Upper lobe of left lung (tissue), 6 donors: Measurements from ENCODE around the gene KRT76. TPM values are rescaled to one million over a fixed set of nuclear protein-coding genes. Genes with fewer than 3 reads are reported as not detected.

Source experiments
- ATAC-seq, 2 donors: fragments of 200-7000 bp; cut with Tn5 transposase; one replicate each; pipeline ENCODE4 v1.9.1; 2022; ENCODE audit warnings: mild to moderate bottlenecking in 2 of 2, moderate library complexity in 2 of 2; ENCODE audit not compliant: low FRiP score in 2 of 2
- DNase-seq, 2 donors: peaks; one replicate each; pipeline ENCODE4 v3.0.0-alpha.2; 2019 to 2020
- H3K27ac ChIP-seq, 4 donors: fragments of 200-600 bp; sonication (generic); one replicate each; pipeline ENCODE4 v1.5.1; 2016 to 2019
- H3K27me3 ChIP-seq, 4 donors: fragments of 200-600 bp; sonication (generic); one replicate each; pipeline ENCODE4 v1.5.1; 2017 to 2019
- H3K36me3 ChIP-seq, 4 donors: fragments of 200-600 bp; sonication (generic); one replicate each; pipeline ENCODE4 v1.5.1; 2016 to 2019
- H3K4me1 ChIP-seq, 4 donors: fragments of 200-600 bp; sonication (generic); one replicate each; pipeline ENCODE4 v1.5.1; 2018 to 2019
- H3K4me3 ChIP-seq, 4 donors: fragments of 200-600 bp; sonication (generic); one replicate each; pipeline ENCODE4 v1.5.1; 2017 to 2019; ENCODE audit warnings: mild to moderate bottlenecking in 2 of 4, moderate library complexity in 1 of 4
- H3K9me3 ChIP-seq, 4 donors: fragments of 200-600 bp; sonication (generic); one replicate each; pipeline ENCODE4 v1.5.1; 2018 to 2019
- EP300 ChIP-seq, 4 donors: sonication (generic); formaldehyde crosslinking; IDR thresholded peaks; one replicate each; pipeline ENCODE4 v1.5.1; 2017; ENCODE audit warnings: antibody characterized with exemption in 4 of 4, control low read depth in 2 of 4
- POLR2A ChIP-seq, 4 donors: fragments of 450-650 bp; IDR thresholded peaks; one replicate each; pipeline ENCODE4 v1.5.1; 2016 to 2017; ENCODE audit warnings: antibody characterized with exemption in 4 of 4, mild to moderate bottlenecking in 2 of 4
- POLR2AphosphoS5 ChIP-seq, 2 donors: sonication (generic); formaldehyde crosslinking; IDR thresholded peaks; one replicate each; pipeline ENCODE4 v1.5.1; 2017; ENCODE audit warnings: antibody characterized with exemption in 2 of 2
- WGBS, 2 donors: methylation state at CpG; one replicate each; pipeline ENCODE4 v1.1.5; 2017 to 2018; 5-methylcytosine and 5-hydroxymethylcytosine counted together
- total RNA-seq, 6 donors: library from RNA; depleted of rRNA in 4 of 6; stranded (reverse); fragments of >200 nt in 4 of 6; gene quantifications; one replicate each; pipeline versions ENCODE4 v1.1.0 to v1.2.1, GENCODE V29; 2016 to 2021
- TF ChIP-seq, protein P1 (sequence below), 6 experiments: fragments of 450-650 bp in 4 of 6; fragments of 200-600 bp in 2 of 6; sonication (generic) in 2 of 6; IDR thresholded peaks; one replicate each; pipeline ENCODE4 v1.5.1; 2016 to 2019; ENCODE audit warnings: antibody characterized with exemption in 6 of 6
- donor health status: DM: no; HTN: no; CAD: no; lungs with moderate emphysema.
- donor health status: DM: no; HTN: yes; CAD: no; lungs with severe emphysema.

The KRT76 gene
- total RNA-seq, 6 donors from 2014 or later = not detected

DNA sequence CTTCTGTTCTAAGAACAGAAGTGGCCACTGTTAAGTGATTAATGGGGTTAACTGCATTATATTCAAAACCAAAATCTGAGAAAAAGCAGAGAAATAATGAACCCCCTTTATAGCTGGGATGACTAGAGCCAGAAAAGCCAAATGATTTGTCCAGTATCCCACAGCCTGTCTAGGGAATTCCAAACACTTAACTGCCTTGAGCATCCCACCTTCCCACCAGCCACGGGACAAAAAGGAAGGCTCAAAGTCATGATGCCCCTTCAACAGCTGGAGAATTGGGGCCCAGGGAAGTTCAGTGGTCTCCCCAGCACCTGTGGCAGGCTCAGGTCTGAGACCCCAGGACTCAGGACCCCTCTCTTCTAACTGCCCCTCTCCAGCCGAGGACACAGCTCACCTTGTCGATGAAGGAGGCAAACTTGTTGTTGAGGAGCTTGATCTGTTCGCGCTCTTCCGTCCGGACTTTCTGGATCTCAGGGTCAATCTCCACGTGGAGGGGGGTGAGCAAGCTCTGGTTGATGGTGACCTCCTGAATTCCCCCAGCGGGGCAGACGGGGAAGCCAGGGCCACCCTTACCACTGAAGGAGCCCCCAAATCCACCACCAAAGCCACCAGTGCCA, 36.2 kb upstream of the KRT76 start:
- H3K4me3 ChIP-seq = peak overlapping the region in 1 of 4 donors; percentile 16
- ATAC-seq (no peak), DNase-seq (no peak)

GRCh38 chr12:52812749-52813148, 35.6 kb upstream of the KRT76 start:
- peaks cover 0 to 5% (median 0%) of the 10 kb centered on the region in 4 donors for H3K27me3 ChIP-seq
- H3K36me3 ChIP-seq = no peaks in the 10 kb centered on the region
- 42 to 48% methylated on average over 3 of the region's 3 CpGs for WGBS, 2 donors
- H3K27ac ChIP-seq = no peak overlapping the region
- no peak for TF ChIP-seq EP300 (IDR thresholded peaks at IDR 0.05)
- TF ChIP-seq, protein P1, sequence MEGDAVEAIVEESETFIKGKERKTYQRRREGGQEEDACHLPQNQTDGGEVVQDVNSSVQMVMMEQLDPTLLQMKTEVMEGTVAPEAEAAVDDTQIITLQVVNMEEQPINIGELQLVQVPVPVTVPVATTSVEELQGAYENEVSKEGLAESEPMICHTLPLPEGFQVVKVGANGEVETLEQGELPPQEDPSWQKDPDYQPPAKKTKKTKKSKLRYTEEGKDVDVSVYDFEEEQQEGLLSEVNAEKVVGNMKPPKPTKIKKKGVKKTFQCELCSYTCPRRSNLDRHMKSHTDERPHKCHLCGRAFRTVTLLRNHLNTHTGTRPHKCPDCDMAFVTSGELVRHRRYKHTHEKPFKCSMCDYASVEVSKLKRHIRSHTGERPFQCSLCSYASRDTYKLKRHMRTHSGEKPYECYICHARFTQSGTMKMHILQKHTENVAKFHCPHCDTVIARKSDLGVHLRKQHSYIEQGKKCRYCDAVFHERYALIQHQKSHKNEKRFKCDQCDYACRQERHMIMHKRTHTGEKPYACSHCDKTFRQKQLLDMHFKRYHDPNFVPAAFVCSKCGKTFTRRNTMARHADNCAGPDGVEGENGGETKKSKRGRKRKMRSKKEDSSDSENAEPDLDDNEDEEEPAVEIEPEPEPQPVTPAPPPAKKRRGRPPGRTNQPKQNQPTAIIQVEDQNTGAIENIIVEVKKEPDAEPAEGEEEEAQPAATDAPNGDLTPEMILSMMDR (IDR thresholded peaks at IDR 0.05) = no peak
- TF ChIP-seq POLR2AphosphoS5 (IDR thresholded peaks at IDR 0.05) = no peak
- TF ChIP-seq POLR2A (IDR thresholded peaks at IDR 0.05) = no peak
- no peak for DNase-seq
- peaks cover 3 to 25% (median 18%) of the 10 kb centered on the region in 4 donors for H3K4me1 ChIP-seq
- peak overlapping the region in 1 of 4 donors; percentile 16 for H3K4me3 ChIP-seq
- no peak for ATAC-seq
- H3K9me3 ChIP-seq = no peaks in the 10 kb centered on the region

More for the DNA sequence above, 36.2 kb upstream of the KRT76 start:
- Histone ChIP-seq H3K36me3 (no peaks in the 10 kb centered on the region), H3K27ac (no peak overlapping the region), H3K4me1 (peaks cover 3 to 25% (median 18%) of the 10 kb centered on the region in 4 donors), H3K27me3 (peaks cover 0 to 5% (median 0%) of the 10 kb centered on the region in 4 donors), H3K9me3 (no peaks in the 10 kb centered on the region)
- TF ChIP-seq POLR2A (IDR thresholded peaks at IDR 0.05) (no peak), EP300 (IDR thresholded peaks at IDR 0.05) (no peak), POLR2AphosphoS5 (IDR thresholded peaks at IDR 0.05) (no peak)
- TF ChIP-seq, protein P1 (IDR thresholded peaks at IDR 0.05) = no peak
- WGBS, 2 donors = 74 to 76% methylated on average over 8 to 10 of the region's 10 CpGs

DNA sequence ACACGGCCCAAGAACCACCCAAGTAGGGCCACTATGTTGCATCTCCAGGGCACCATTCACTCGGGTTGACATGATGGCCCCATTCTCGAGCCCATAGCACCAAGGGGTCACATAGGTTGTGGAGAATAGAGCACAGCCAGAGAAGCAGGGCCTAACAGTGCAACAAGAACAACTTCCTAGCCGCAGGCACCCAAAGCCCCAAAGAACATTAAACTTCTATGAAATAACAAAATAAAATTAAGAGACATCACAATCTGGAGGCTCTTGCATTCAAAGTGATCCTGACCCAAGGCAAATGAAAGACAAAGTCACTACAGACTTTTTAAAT, 34.9 kb upstream of the KRT76 start:
- ATAC-seq (no peak), DNase-seq (no peak)
- H3K27ac ChIP-seq = no peak overlapping the region
- H3K9me3 ChIP-seq = no peaks in the 10 kb centered on the region
- H3K36me3 ChIP-seq = no peaks in the 10 kb centered on the region
- H3K4me3 ChIP-seq = no peak overlapping the region
- no peak for TF ChIP-seq EP300 (IDR thresholded peaks at IDR 0.05)
- TF ChIP-seq POLR2A (IDR thresholded peaks at IDR 0.05) = no peak
- TF ChIP-seq POLR2AphosphoS5 (IDR thresholded peaks at IDR 0.05) = no peak
- TF ChIP-seq, protein P1 (IDR thresholded peaks at IDR 0.05) = no peak
- 50 to 65% methylated on average over 1 to 4 of the region's 4 CpGs for WGBS, 2 donors
- peaks cover 0 to 5% (median 0%) of the 10 kb centered on the region in 4 donors for H3K27me3 ChIP-seq
- H3K4me1 ChIP-seq = peaks cover 3 to 25% (median 18%) of the 10 kb centered on the region in 4 donors

DNA sequence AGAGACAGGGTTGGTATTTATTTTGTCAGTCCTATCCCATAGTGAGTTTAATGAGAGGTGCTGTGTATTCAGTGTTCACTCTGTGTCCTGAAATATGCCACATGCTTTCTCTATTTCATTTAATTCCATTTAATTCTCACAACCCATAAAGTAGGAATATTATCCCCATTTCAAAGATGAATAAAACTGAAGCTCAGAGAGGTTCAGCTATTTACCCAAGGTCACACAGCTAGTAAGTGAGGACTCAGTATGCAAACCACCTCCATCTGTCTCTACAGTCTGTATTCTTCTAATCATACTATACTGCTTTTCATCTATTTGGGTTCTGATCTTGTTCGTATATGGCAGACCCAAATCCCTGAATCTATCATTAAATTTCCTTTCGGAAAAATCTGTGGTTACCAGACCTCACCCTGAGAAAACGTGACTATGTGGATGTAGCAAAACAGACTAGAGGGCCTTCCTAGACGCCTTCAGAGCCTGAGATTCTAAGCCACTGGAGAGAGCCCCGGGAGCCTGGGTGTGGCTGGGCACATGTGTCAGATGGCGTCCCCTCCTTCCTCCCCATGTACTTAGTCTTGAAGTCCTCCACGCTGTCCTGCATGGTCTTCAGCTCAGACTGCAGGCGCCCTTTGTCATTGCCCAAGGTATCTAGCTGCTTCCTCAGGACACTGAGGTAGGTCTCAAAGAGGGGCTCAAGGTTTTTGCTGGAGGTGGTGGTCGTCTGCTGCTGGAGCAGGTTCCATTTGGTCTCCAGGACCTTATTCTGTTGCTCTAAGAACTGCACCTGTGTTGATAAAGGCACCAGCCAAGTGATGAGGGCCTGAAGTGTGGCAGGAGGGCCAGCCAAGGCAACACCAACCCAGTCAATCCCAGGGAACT, 34.3 kb upstream of the KRT76 start:
- no peak for DNase-seq
- Histone ChIP-seq H3K27ac (no peak overlapping the region), H3K4me1 (peaks cover 3 to 25% (median 18%) of the 10 kb centered on the region in 4 donors), H3K36me3 (no peaks in the 10 kb centered on the region), H3K9me3 (no peaks in the 10 kb centered on the region), H3K4me3 (no peak overlapping the region), H3K27me3 (peaks cover 0 to 5% (median 0%) of the 10 kb centered on the region in 4 donors)
- ATAC-seq = no peak
- no peak for TF ChIP-seq EP300 (IDR thresholded peaks at IDR 0.05)
- TF ChIP-seq POLR2AphosphoS5 (IDR thresholded peaks at IDR 0.05) = no peak
- no peak for TF ChIP-seq POLR2A (IDR thresholded peaks at IDR 0.05)
- TF ChIP-seq, protein P1 (IDR thresholded peaks at IDR 0.05) = no peak
- WGBS, 2 donors = 88 to 92% methylated on average over 7 to 9 of the region's 9 CpGs
